GM19463 (cell line): ENCODE data around the gene ABCA12.

Experiments used
- ATAC-seq: cut with Tn5 transposase; IDR thresholded peaks from one replicate; pipeline ENCODE4 v1.9.1; 2021; ENCODE audit warnings: mild to moderate bottlenecking, moderate library complexity; ENCODE audit not compliant: unreplicated experiment

Gene ABCA12

DNA sequence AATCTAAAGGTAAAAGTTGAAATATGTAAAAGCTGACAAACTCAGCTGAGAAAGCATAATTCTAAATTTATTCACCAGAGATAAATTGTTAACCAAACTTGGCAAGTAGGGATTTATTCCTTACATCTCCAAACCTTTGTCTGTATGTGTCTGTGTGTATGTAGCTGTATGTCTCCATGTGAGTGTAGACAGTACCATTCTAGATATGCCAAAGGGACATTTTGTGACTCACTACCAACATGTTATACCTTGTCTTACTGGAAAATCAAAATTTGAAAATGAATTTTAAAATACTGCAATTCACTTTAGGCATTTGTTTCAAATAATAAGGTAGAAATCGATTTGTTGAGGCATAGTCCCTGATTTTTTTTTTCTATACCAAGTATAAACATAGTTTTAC, 102.1 kb downstream of the ABCA12 start:
- ATAC-seq: no peak

DNA sequence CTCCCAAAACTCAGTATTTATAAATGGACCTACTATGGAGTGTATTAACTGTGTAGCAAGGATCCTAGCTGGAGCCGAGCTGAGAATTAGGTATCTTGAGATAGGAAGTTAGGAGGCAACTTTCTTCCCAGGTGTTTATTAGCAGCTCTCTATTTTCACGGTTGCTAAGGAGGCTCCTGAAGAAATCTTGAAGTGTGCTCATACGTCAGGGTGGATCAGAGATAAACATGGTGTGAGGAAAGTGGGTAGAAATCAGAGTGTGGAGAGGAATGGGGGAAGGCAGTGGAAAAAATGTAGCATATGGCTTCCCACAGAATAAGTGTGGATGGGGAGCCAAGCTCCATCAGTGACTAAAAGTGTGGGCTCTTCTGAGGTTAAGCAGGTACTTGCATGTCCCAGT, 104.3 kb downstream of the ABCA12 start:
- no peak for ATAC-seq

DNA sequence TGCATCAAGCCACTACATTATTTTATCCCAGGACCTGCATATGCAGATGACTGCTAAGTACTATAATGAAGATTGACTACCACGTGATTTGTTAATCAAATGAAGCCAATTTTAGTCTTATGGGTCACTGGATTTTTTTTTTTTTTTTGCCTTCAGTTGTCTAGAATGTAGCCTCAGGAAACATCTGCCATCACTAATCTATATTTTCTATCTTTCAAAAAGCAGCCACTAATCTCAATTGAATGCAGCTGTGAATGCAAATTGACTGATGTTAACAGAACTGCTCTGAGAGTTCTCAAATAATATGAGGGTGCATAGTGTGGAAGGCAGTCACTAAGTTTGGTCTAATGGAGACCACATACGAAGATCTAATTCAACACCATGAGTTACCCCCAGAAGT, 106.3 kb downstream of the ABCA12 start:
- ATAC-seq: no peak

DNA sequence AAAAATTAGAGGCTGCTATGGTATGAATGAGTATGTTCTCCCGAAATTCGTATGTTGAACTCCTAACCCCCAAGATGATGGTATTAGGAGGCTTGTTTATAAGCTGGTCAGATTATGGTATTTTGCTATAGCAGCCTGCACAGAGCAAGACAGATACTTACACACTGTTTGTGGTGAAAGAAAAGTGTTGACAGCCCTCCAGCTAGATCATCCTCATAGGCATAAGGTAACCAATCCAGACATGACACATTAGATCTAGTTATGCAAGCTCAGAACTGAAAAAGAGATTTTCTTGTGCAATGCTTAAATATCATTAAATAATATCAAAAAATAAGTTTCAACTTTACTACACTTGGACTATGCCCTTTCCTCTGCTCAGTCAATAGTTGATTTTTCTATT, 107.1 kb downstream of the ABCA12 start:
- no peak for ATAC-seq

DNA sequence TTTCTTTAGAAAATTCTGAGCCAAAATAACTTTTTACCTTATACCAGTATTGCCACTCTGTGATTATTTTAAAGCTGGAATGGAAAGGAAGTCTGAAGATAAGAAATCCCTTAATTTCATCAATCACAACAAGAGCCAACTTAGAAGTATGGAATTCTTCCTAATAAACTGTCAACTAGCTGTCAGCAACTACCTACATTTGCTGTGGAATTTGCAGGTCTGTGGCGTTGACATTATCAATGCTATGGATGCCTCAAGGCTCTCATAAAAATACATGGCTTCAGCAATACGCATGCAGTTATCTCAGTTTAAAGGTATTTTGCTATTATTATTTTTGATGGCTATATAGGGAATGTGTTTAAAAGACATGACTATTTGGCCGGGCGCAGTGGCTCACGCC, 108.5 kb downstream of the ABCA12 start:
- no peak for ATAC-seq

DNA sequence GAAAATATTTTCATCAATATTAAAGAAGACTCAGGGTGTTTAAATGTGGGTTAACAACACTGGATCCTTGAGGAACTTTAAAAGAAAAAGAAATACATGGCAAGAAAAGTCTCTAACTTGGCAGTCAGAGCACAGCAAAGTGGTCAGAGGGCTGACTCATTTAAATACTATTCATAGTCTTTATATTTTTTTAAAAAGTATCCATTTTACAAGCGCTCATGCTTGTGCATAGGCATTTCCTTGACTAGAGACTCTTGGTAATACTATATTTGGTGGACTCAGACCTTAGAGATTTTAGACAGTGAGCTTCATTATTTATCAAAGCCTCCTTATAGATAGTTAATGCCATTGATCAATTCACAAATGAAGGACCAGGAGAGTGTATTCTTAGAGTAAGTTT, 110.2 kb downstream of the ABCA12 start:
- no peak for ATAC-seq

DNA sequence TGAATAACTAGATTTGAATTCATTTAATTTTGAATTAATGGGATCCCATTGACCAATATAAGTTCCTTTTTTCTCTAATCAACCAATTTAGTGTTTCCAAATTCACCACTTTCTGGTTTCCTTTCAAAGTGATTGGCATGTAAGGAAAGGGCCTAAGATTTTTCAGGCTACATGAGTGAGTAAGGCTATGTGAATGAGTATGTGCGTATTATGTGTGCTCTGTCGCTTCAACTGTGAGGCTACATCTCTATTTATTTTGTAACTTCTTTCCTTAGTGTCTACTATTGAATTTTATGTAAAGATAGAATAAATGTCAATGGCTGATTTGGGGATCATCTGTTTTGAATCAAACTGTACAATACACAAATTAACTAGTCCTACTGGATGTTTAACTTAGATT, 110.6 kb downstream of the ABCA12 start:
- ATAC-seq: no peak

DNA sequence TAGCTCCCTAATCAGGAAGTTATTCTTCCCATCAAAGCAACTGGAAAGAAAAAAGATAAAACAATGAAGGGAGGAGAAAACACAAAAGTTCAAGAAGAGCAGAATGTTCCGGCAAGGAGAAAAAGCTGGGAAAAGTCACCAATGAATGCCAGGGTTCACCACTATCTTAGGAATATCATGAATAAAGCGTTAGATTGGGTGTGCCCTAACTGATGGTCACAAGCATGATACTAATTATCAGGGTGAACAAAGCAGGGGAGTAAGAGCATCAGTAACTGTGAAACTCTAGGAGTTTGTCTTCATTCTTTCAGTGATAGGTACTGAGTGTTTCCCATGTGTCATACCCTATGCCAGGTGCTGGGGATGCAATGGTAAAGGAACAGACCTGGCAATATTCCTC, 115.5 kb downstream of the ABCA12 start:
- ATAC-seq: no peak

DNA sequence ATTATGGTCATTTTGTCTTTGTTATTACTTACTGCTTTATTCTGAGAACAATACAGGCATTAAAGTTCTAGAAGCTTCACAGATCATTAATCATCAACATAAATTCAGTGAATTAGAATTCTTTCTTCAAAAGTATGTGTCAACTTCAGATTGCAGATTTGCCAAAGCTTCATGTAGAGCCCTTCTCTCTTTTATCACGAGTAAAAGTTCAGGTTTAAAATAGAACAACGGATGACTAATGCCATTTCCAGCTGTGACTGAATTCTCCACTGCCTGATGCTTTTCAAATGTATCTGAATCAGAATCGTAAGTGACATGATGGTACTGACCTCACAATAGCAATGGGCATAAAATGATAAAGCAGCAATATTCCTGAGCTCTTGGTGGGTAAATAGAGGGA, 116.0 kb downstream of the ABCA12 start:
- no peak for ATAC-seq

DNA sequence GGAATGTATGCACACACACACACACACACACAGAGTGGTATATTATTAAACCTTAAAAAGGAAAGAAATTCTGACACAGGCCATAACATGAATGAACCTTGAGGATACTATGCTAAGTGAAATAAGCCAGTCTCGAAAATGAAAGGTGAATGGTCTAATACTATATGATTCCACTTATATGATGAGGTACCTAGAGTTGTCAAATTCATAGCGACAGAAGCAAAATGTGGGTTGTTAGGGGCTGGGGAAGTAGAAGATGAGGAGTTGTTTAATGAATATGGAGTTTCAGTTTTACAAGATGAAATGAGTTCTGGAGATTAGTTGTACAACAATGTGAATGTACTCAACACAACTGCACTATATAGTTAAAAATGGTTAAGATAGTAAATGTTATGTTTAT, 118.1 kb downstream of the ABCA12 start:
- no peak for ATAC-seq

DNA sequence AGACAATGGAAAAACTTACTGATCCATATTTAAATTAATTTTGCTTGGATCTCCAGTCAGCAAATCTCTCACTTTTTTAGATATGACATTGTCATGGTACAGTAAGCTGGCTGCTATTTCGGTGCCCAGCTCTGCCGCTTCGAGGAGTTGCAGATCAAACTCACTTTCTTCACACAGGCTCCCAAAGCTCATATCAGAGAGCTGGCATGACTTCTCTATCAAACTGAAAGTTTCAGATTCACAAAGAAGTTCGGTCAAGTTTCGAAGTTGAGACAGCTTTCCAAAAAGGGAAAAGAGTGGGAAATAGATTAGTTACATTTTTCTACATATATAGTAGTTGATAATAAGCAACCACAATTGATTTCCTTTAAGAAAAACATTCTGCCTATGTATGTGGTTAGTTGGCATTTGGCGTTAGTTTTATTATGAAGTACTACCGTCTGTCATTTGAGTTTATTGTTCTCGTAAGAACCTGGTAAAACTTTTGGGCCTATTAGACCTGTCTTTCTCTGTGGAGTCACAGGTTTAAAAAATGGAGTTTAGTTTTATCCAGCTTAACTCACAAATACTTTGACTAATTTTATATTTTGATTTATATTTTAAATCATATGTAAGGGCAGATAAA, 118.8 kb downstream of the ABCA12 start:
- ATAC-seq: no peak

DNA sequence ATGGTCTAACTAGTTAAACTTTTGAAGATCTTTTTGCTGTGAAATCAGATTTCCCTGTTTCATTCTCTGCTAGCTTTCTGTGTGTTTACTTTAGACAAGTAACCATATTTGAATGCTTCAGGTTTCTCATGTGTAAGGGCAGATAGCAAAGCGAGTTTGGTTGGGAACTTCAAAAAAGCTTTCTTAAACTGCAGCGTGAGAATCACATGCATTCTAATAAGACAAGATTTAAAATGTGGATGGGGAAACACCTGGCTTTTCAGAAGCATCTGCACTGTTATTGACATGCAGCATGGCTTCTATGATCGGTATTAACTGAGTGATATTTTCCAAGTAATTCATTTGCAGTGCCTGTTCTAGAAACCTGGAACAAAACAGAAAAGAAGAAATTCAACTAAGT, 119.3 kb downstream of the ABCA12 start:
- ATAC-seq: no peak

DNA sequence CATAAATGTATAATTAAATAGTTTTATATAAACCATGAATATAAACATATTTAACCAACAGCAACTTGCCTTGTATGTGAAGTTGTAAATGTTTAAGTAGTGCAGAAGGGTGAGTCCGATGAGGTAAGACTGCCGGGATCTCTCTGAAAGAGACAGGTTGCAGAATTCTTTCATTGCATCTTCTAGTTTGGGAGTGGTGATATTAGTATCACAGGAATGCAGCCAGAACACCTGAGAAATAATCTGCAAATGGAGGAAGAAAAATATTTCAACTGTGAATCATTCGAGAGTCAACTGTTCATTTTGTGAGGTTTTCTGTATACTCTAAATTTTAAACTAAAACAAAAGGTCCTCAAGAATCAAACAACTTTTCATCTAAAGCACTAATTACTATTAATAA, 123.0 kb downstream of the ABCA12 start:
- ATAC-seq: no peak

DNA sequence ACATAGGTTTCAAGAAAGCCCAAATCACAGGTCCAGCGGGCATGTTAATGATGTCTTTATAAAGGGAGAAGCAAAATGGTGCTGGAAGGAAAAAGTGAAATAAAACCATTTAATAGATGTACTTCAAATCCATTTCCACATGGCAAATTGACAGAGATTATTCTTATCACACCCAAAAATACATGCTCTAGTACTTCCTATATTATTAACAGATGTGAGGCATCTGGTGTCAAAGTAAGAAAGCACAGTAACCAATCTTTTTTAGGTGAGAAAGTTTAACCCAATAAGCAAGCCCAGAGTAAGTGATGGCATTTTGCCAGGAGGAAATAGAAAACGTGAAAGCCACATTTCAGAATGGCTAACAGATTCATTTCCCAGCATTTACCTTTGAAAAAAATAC, 128.0 kb downstream of the ABCA12 start:
- ATAC-seq: no peak

DNA sequence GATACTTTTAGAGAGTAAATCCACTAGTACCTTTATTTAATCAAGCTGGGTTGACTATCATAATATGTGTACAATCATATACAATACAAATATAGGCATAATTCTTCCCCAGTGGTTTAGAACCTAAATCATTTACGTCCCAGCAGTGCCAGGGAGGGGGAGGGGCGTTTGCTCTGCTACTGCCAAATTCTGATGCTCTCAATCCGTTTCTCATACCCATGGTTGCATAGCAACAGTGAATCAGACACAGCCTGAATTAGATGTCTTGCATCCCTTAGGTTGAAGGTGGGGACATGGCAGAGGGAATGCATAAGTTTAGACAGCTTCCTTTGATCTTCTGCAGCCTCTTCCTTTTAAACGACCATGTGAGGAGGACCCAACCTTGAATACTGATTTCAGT, 135.4 kb downstream of the ABCA12 start:
- ATAC-seq: no peak

DNA sequence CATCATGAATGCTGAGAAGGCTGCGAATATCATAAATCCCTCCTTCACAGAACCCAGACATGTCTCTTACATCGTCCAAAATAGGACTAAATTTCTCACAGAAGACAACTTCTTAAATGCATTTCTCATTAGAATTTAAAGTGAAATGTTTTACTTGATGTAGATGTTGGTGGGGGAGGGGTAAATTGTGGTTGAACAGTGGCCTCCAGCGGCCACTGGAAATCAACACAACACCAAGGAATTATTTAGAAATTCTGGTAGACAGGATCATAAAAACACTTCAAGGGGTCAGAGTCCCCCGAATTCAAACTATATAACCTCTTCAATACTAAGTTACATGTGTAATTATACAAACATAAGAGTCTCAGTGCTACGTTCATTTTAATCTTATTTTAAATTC, 135.9 kb downstream of the ABCA12 start:
- peak; percentile 78 for ATAC-seq

DNA sequence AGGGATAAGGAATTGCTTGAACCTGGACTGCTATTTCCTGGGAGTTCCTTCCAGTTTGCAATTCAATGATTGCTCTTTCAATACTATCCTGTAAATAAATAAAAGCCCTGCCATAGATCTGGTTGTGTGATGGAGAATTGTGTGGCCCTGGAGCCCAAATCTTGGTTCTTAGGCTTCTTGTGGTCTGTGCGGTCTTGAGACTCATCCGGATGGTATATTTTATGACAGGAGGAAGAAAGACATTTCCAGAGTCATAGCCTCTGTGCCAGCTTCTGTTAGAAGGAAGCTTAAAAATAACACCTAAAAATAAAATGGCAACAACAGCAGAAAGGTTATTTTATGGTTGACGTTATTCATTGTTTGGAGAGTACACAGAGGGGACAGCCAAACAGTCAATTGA, 137.7 kb downstream of the ABCA12 start:
- ATAC-seq: no peak

DNA sequence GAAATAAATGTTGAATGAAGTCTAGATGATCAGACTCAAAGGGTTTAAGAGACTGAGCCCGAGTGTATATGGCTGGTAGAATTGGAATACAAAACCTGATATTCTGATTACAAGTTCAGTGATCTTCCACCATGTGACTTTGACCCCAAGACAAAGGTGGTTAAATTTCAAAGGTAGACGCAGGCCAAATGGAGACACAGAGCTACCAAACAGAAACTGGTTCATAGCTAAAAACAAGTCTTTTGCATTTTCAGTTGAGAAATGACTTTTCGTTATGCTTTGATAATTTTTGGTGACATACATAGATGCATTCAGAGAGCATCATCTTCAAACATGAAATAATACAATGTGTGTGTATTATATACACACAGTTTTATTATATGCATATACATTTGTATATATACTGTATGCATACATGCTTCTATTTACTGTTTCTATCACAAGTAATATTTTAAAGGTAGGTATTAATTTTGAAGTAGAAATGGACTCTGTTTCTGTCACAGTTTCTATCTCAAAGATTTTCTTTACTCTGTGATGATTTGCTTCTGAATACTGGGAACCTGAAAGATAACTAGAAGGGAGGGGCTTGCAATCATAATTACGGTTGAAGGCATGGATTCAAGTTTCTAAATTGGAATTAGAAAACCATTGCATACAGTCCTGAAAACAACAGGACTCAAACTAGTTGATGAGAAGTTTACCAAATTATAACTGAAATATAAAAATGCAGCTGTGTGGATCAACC, 142.3 kb downstream of the ABCA12 start:
- peak; percentile 84 for ATAC-seq

DNA sequence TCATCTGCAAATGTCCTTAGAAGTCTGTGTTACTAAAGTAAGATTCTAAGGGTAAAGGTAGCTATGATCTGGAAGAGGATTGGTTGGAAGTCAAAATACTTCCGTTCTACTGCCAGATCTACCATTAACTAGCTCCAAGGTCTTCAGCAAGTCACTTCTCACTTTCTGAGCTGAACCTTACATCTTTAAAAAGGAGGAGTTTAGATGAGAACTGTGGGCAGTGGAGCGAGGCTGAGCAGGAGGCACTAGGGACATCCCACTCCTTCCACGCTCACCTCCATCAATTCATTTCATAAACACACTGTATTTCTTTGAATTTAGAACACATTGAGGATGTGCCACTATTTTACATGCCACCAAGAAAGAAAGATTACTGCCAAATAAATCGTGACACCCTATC, 143.0 kb downstream of the ABCA12 start:
- peak; percentile 47 for ATAC-seq

DNA sequence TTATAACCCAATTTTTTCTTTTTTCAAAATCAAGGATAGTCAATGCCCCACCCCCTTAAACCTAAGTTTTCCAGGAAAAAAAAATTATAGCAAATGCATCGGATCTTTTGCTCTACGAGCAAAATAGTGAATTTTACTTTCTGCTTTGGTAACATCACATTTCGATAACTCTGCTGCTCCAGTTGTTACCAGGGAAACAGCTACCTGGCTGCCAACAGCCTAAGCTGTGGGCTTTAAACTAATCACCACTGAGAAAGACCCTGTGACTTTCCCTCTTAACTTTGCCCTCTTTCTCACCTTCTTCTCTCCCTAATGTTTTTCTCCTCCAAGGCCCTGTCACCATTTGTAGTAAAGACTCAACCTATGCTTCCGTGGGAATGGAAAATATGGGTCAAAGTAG, 145.5 kb downstream of the ABCA12 start:
- ATAC-seq: no peak

DNA sequence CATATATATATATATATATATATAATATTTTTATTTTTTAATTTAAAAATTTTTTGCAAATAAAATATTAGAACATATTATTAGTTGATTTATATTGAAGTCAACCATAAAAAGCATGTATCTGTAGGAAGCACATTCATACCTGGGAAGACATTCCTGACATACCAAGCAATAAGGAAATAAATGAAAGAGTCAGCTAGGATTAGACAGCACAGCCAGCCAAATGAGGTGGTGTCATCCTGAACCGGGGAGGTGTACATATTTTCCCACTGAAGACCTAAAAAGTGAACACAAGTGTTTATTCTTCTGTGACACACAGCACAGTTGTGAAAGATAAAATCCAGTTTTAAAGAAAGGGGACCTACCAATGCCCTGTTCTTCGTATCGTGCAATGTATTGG, 149.2 kb downstream of the ABCA12 start:
- no peak for ATAC-seq

DNA sequence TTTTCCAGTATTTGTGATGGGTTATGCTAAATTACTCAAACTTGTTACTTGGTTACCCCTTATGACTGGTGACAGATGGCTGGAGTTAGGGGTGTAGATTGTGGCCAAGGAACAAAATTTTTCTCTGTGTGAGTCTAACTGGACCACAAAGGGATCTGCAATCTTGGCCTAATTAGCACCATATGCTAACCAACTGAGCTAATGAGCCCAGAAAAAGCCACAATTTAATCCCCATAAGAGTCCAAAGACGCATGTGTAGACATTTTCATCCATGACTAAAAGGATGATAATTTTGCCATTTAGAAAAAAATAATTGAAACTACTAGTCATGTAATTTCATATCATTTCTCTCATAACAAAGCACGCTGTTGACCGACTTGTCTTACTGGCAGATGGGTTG, 151.2 kb downstream of the ABCA12 start:
- no peak for ATAC-seq

DNA sequence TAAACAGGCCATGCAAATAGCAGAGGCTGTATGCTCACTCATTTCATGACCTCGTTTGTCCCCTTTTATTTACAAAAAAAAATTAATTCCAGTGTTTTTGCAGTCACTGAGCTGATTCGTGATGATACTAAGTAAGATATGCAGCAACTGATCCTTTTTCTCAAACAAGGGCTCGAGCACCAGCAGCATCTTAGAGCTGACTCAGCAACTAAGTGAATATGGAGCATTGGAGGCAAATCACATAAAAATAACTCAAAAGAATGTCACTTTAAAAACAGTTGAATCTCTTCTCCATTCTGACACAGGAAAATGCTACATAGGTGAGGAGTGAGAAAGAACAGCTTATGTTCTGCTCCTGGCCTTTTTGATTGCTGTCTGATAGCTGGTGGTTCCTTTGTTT, 152.8 kb downstream of the ABCA12 start:
- ATAC-seq: no peak
